Upper lobe of left lung (tissue), 4 donors: ENCODE measurements around the gene PCOLCE2.

Experiments
- CTCF ChIP-seq, 6 experiments: fragments of 450-650 bp in 4 of 6; fragments of 200-600 bp in 2 of 6; sonication (generic) in 2 of 6; IDR thresholded peaks; one replicate each; pipeline ENCODE4 v1.5.1; 2016 to 2019; ENCODE audit warnings: antibody characterized with exemption in 6 of 6
- EP300 ChIP-seq, 4 donors: sonication (generic); formaldehyde crosslinking; IDR thresholded peaks; one replicate each; pipeline ENCODE4 v1.5.1; 2017; ENCODE audit warnings: antibody characterized with exemption in 4 of 4, control low read depth in 2 of 4
- POLR2A ChIP-seq, 4 donors: fragments of 450-650 bp; IDR thresholded peaks; one replicate each; pipeline ENCODE4 v1.5.1; 2016 to 2017; ENCODE audit warnings: antibody characterized with exemption in 4 of 4, mild to moderate bottlenecking in 2 of 4
- POLR2AphosphoS5 ChIP-seq, 2 donors: sonication (generic); formaldehyde crosslinking; IDR thresholded peaks; one replicate each; pipeline ENCODE4 v1.5.1; 2017; ENCODE audit warnings: antibody characterized with exemption in 2 of 2

- TF ChIP-seq CTCF (IDR thresholded peaks at IDR 0.05): no peak
- no peak for TF ChIP-seq POLR2A (IDR thresholded peaks at IDR 0.05)
- TF ChIP-seq EP300 (IDR thresholded peaks at IDR 0.05): no peak
- TF ChIP-seq POLR2AphosphoS5 (IDR thresholded peaks at IDR 0.05): no peak
Observed at GRCh38 chr3:142863930-142864920, 24.7 kb downstream of the PCOLCE2 start.
